PC-9 (cell line): ENCODE measurements around the gene ALOX12.

Source experiments
- EZH2 ChIP-seq: fragments of 200-600 bp; sonication (generic); IDR thresholded peaks from 2 replicates; pipeline ENCODE4 v1.8.0; 2017; ENCODE audit warnings: antibody characterized with exemption, low read depth
- TF ChIP-seq, protein P1 (sequence below): fragments of 200-600 bp; sonication (generic); conservative IDR thresholded peaks from 2 replicates; pipeline ENCODE4 v1.6.1; 2017; ENCODE audit warnings: mixed run types, antibody characterized with exemption, mild to moderate bottlenecking, moderate library complexity

DNA sequence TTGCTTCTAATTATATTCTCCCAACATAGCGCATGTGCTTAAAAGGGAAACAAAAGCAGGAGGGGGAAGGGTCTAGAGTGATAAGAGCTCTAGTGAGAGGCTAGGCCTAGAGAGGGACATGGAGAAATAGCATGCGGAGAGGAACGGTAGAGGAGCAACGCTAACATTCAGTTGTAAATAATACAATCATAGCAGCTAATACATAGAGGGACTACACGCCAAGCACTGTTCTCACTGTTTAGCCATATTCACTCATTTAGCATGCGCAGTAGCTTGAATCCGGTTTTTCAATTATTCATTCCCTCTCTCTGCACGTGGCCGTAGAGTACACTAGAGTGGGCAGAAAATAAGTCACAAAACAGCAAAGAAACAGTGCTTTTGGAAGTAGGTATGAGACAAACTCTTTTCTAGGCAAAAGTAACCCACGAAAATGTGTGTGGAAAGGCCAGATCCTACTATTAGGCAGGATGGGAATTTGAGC, 1.7 kb upstream of the ALOX12 start:
- TF ChIP-seq, protein P1, sequence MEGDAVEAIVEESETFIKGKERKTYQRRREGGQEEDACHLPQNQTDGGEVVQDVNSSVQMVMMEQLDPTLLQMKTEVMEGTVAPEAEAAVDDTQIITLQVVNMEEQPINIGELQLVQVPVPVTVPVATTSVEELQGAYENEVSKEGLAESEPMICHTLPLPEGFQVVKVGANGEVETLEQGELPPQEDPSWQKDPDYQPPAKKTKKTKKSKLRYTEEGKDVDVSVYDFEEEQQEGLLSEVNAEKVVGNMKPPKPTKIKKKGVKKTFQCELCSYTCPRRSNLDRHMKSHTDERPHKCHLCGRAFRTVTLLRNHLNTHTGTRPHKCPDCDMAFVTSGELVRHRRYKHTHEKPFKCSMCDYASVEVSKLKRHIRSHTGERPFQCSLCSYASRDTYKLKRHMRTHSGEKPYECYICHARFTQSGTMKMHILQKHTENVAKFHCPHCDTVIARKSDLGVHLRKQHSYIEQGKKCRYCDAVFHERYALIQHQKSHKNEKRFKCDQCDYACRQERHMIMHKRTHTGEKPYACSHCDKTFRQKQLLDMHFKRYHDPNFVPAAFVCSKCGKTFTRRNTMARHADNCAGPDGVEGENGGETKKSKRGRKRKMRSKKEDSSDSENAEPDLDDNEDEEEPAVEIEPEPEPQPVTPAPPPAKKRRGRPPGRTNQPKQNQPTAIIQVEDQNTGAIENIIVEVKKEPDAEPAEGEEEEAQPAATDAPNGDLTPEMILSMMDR, result no peak
- no peak for TF ChIP-seq EZH2
